Cerebellar cortex (tissue), 1 donor: ENCODE results near the gene ACADSB.

Source experiments
- DNase-seq: peaks from one replicate; pipeline ENCODE4 v3.0.0-alpha.2; 2015; ENCODE audit warnings: low spot score

The ACADSB gene

DNA sequence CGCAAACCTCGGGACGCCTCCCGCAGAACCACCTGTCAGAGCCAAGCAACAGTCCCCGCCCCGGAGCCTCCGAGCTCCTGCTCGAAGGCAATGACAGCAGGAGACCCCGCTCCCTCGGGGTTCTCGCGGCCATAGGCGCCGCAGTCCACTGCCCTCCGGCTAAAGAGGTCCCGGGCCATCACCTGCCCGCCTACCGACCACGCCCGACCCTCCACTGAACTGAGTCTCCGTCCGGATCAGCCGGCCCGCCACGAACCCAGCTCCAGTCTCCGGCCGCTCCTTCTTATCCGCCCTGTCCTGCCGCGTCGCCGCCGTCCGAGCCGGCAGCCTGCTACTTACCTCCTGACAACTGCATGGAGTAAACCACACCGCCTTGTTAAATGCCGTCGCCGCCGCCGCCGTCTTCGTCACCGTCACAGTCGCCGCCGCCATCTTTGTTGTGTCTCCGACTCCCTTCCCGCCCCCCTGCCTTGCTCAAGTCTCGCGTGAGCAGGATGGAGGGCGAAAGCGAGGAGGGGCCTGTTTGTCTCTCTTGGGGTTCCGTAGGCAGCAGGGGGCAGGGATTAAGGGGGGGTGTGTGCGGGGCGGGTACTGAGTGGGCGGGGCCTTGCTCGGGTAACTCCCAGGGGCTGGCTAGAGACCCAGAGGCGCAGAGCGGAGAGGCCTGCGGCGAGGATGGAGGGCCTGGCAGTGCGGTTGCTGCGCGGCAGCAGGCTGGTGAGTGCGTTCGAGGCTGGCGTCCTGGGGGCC, at the start of gene ACADSB, which contains the start of gene IKZF5:
Gene ACADSB (plus strand): TSS at position 652 of the 750 bp plus-strand sequence. CDS start 24 bp downstream, at position 676.
Gene IKZF5 (minus strand): TSS at position 441 of the 750 bp plus-strand sequence. CDS start 10,170 bp downstream, outside the sequence.
- peak; percentile 98 for DNase-seq

GRCh38 chr10:122962405-122962804, 46.4 kb upstream of the ACADSB start:
- no peak for DNase-seq

DNA sequence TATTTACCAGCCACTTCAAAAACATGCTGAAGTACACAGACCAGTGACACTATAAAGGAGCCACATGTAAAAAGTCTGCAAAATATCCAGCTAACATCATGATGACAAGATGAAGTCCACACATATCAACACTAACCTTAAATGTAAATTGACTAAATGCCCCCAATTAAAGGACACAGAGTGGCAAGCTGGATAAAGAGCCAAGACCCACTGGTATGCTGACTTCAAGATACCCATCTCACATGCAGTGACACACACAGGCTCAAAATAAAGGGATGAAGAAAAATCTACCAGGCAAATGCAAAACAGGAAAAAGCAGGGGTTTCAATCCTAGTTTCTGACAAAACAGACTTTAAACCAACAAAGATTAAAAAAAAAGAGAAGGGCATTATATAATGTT, 41.9 kb upstream of the ACADSB start:
- no peak for DNase-seq

DNA sequence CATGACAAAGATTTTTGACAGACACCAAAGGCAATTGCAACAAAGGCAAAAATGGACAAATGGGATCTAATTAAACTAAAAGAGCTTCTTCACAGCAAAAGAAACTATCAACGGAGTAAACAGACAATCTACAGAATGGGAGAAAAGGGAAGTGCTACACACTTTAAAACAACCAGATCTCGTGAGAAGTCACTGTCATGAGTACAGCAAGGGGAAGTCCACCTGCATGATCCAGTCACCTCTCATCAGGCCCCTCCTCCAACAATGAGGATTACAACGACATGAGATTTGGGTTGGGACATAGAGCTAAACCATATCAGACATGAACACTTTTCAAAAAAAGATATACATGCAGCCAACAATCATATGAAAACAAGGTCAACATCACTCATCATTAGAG, 40.1 kb upstream of the ACADSB start:
- DNase-seq, result no peak

DNA sequence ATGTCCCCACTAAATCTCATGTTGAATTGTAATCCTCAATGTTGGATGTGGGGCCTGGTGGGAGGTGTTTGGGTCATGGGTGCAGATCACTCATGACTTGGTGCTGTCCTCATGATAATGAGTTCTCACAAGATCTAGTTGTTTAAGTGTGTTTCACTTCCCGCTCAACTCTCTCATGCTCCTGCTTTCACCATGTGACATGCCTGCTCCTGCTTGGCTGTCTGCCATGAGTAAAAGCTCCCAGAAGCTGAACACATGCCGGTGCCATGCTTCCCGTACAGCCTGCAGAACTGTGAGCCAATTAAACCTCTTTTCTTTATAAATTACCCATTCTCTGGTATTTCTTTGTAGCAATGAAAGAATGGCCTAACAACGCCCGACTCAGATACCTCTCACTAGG, 34.8 kb upstream of the ACADSB start:
- DNase-seq, result no peak

DNA sequence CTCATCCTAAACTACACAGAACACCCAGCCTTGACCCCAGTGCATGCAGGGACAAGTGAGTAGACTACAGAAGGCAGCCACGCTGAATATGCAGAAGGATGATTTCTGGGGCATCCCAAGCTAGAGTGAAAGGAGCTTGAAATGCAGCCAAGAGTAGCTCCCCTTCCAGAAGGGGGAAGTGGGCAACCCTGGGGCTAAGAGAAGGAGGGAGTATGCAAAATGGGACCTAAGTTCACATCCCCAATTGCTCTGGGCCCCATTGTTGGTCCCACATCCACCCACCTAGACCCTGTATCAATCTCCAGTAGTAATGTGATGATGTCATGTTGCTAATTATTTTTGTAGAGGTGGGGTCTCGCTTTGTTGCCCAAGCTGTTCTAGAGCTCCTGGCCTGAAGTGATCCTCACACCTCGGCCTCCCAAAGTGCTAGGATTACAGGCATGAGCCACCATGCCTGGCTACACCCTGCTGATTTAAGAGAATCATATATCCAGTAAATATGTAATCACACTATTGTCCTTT, 34.2 kb upstream of the ACADSB start:
- DNase-seq, result no peak

GRCh38 chr10:122980209-122981065, 28.4 kb upstream of the ACADSB start, which contains the start of gene PSTK:
Gene PSTK (plus strand): TSS chr10:122980401. CDS start chr10:122980480, 79 bp downstream.
- DNase-seq, result peak; percentile 89

- peak; percentile 43 for DNase-seq
Measured at GRCh38 chr10:122981066-122981464, 27.7 kb upstream of the ACADSB start.

DNA sequence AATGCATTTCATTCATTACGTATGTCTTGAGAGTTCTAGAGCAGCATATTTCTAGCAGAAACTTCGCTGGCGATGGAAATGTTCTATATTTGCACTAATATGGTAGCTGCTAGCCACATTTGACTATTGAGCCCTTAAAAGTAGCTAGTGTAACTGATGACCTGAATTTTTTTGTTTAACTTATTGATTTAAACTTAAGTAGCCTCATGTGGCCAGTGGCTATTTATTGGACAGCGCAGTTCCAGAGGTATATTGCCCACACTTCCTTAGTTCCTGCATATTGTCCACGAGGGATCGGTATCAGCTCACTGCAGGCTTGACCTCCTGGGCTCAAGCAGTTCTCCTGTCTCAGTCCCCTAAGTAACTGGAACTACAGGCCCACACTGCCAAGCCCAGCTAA, 24.9 kb upstream of the ACADSB start:
- no peak for DNase-seq

GRCh38 chr10:122984708-122985107, 24.1 kb upstream of the ACADSB start:
- no peak for DNase-seq

GRCh38 chr10:122986335-122986734, 22.5 kb upstream of the ACADSB start:
- no peak for DNase-seq

GRCh38 chr10:122988501-122988900, 20.3 kb upstream of the ACADSB start:
- DNase-seq, result no peak

GRCh38 chr10:122990278-122990677, 18.5 kb upstream of the ACADSB start:
- DNase-seq, result no peak

DNA sequence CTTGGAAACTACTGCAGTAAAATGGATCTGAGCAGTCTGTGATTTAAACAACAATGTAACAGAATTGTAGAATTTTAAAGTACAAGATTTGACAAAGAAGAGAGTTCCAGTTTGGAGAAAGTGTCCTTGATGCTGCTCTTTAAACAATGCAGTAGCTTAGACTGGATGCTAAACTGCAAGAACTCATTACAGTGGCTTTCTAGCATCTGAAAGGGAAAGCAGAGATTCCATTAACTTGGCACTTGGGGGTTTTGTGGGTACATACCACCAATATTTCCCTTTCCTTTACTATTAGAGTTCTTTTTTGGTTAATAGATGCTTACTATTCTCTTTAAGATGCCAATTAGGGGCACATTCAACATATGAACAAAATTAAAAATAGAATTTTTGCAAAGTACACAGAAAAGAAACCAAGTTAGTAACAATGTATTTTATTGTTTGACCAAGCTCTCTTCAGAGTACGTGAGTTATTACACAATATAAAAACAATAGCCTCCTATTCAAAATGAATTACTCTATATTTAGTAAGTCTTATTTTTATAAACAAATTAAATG, 16.7 kb upstream of the ACADSB start:
- no peak for DNase-seq

- DNase-seq, result no peak
Measured at GRCh38 chr10:122993797-122994336, 14.9 kb upstream of the ACADSB start.

- no peak for DNase-seq
Measured at GRCh38 chr10:122995936-122996335, 12.9 kb upstream of the ACADSB start.

DNA sequence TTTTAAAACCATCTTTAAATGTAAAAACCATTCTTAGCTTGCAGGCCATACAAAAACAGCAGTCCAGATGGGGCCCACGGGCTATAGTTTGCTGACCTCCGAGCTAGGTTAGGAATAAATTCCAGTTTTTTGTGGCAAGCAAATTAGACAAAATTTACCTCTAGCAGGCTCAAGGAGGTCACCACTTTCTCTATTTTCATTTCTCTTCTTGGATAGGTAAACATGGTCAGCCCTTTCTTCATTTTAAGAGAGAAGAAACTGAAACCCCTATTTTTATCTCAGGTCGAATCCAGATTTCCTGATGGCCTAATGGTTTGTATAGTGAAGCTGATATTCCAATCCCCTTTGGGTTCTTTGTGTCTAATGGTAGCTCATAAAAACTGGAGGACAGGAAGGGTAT, 10.9 kb upstream of the ACADSB start:
- no peak for DNase-seq

DNA sequence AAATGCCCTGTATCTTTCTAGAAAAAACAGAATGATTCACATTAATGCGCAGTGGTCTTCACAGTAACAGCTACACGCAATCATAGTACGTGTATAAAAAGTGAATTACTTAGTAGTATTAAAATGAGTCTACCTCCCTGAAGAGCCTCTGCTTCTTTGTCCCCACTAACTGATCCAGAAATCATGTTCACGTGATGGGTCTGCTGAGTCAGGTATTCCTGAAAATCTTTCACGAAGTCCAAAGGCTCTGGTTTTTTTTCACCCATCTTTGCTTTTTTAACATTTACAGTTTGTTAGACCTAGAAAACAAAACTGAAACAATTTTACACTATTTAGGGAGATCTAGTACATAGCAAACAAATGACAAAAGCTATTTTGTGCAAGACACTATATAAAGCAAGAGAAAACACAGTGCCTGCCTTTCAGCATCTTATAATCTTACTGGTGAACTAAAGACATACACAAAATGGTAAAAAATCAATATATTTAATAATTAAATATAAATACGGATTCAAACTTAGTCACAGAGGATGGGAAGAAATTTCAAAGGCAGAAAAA, 10.4 kb upstream of the ACADSB start:
- DNase-seq, result no peak

GRCh38 chr10:122998934-122999333, 9.9 kb upstream of the ACADSB start:
- no peak for DNase-seq

DNA sequence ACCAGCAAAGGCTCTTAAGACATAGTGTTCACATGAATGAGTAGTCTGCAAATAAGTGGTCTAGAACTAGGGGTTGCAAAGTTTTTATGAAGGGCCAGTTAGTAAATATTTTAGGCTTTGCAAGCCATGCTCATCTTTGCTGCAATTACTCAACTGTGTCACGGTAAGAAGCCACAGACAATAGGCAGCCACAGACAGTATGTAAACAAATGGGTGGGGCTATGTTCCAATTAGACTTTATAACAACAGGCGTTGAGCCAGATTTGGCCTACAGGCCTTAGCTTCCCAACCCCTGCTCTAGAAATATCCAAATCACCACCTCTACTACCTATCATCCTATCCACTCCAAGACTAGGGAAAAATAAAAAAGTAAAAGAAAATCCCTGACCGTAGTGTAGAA, 9.5 kb upstream of the ACADSB start:
- DNase-seq, result no peak

GRCh38 chr10:123000155-123000554, 8.7 kb upstream of the ACADSB start:
- DNase-seq, result no peak

- DNase-seq, result no peak
Measured at GRCh38 chr10:123001370-123001769, 7.4 kb upstream of the ACADSB start.
